ENCODE results near the gene SYP.

SYP gene

GRCh38 chrX:49199906-49200771 is at the start of gene SYP:
TSS of gene SYP (minus strand) at chrX:49200193. CDS start at chrX:49200186, 7 bp downstream.
- no peaks in the 10 kb centered on the region for H3K9me3 Mint-ChIP-seq

GRCh38 chrX:49249616-49250015 is 49.6 kb upstream of the SYP start:
- Mint-ChIP-seq H3K36me3 (ENCODE audit: low read depth) (peaks cover 4% of the 10 kb centered on the region), H3K9me3 (no peaks in the 10 kb centered on the region), H3K4me1 (ENCODE audit: low read depth) (peaks cover 7% of the 10 kb centered on the region), H3K27me3 (no peaks in the 10 kb centered on the region), H3K27ac (no peak overlapping the region), H3K4me3 (no peak overlapping the region)

More at GRCh38 chrX:49199906-49200771, at the start of gene SYP:
- H3K36me3 Mint-ChIP-seq (ENCODE audit: low read depth) = no peaks in the 10 kb centered on the region
- peak within 1 kb of the TSS; percentile 67 for H3K4me3 Mint-ChIP-seq
- H3K4me1 Mint-ChIP-seq (ENCODE audit: low read depth) = peaks cover 16% of the 10 kb centered on the region
- H3K27ac Mint-ChIP-seq = peak within 1 kb of the TSS; percentile 76
- no peaks in the 10 kb centered on the region for H3K27me3 Mint-ChIP-seq

GRCh38 chrX:49249071-49249470 is 49.1 kb upstream of the SYP start:
- Mint-ChIP-seq H3K9me3 (no peaks in the 10 kb centered on the region), H3K27me3 (no peaks in the 10 kb centered on the region), H3K27ac (no peak overlapping the region), H3K36me3 (ENCODE audit: low read depth) (peaks cover 4% of the 10 kb centered on the region), H3K4me1 (ENCODE audit: low read depth) (peaks cover 7% of the 10 kb centered on the region), H3K4me3 (no peak overlapping the region)

- Mint-ChIP-seq H3K27ac (no peak overlapping the region), H3K9me3 (no peaks in the 10 kb centered on the region), H3K4me3 (no peak overlapping the region), H3K4me1 (ENCODE audit: low read depth) (peaks cover 7% of the 10 kb centered on the region), H3K36me3 (ENCODE audit: low read depth) (peaks cover 4% of the 10 kb centered on the region), H3K27me3 (no peaks in the 10 kb centered on the region)
These were observed 48.2 kb upstream of the SYP start for GRCh38 chrX:49247916-49248811.

GRCh38 chrX:49247346-49247745 is 47.4 kb upstream of the SYP start:
- no peaks in the 10 kb centered on the region for H3K9me3 Mint-ChIP-seq
- H3K4me1 Mint-ChIP-seq (ENCODE audit: low read depth) = peaks cover 7% of the 10 kb centered on the region
- H3K4me3 Mint-ChIP-seq = no peak overlapping the region
- no peak overlapping the region for H3K27ac Mint-ChIP-seq
- no peaks in the 10 kb centered on the region for H3K27me3 Mint-ChIP-seq
- H3K36me3 Mint-ChIP-seq (ENCODE audit: low read depth) = peaks cover 4% of the 10 kb centered on the region

GRCh38 chrX:49246541-49246940 is 46.5 kb upstream of the SYP start:
- Mint-ChIP-seq H3K27ac (no peak overlapping the region), H3K27me3 (no peaks in the 10 kb centered on the region), H3K4me1 (ENCODE audit: low read depth) (peaks cover 7% of the 10 kb centered on the region), H3K36me3 (ENCODE audit: low read depth) (peaks cover 4% of the 10 kb centered on the region), H3K4me3 (no peak overlapping the region), H3K9me3 (no peaks in the 10 kb centered on the region)

GRCh38 chrX:49244207-49244606 is 44.2 kb upstream of the SYP start:
- Mint-ChIP-seq H3K36me3 (ENCODE audit: low read depth) (no peaks in the 10 kb centered on the region), H3K27me3 (no peaks in the 10 kb centered on the region), H3K4me1 (ENCODE audit: low read depth) (peaks cover 3% of the 10 kb centered on the region), H3K27ac (no peak overlapping the region), H3K4me3 (no peak overlapping the region), H3K9me3 (no peaks in the 10 kb centered on the region)

GRCh38 chrX:49243166-49243565 is 43.2 kb upstream of the SYP start:
- Mint-ChIP-seq H3K27ac (no peak overlapping the region), H3K36me3 (ENCODE audit: low read depth) (no peaks in the 10 kb centered on the region), H3K4me1 (ENCODE audit: low read depth) (peaks cover 3% of the 10 kb centered on the region), H3K9me3 (no peaks in the 10 kb centered on the region), H3K27me3 (no peaks in the 10 kb centered on the region), H3K4me3 (no peak overlapping the region)

- Mint-ChIP-seq H3K4me1 (ENCODE audit: low read depth) (peaks cover 4% of the 10 kb centered on the region), H3K27ac (peak overlapping the region; percentile 55), H3K9me3 (no peaks in the 10 kb centered on the region), H3K27me3 (no peaks in the 10 kb centered on the region), H3K36me3 (ENCODE audit: low read depth) (no peaks in the 10 kb centered on the region), H3K4me3 (no peak overlapping the region)
These were observed 42.6 kb upstream of the SYP start for GRCh38 chrX:49242545-49243066.

- Mint-ChIP-seq H3K27me3 (no peaks in the 10 kb centered on the region), H3K36me3 (ENCODE audit: low read depth) (peaks cover 4% of the 10 kb centered on the region), H3K4me1 (ENCODE audit: low read depth) (peaks cover 19% of the 10 kb centered on the region), H3K9me3 (no peaks in the 10 kb centered on the region), H3K4me3 (no peak overlapping the region), H3K27ac (no peak overlapping the region)
These were observed 38.7 kb upstream of the SYP start for GRCh38 chrX:49238735-49239134.

GRCh38 chrX:49237060-49237459 is 37.1 kb upstream of the SYP start:
- Mint-ChIP-seq H3K9me3 (no peaks in the 10 kb centered on the region), H3K27ac (peak overlapping the region; percentile 72), H3K4me1 (ENCODE audit: low read depth) (peaks cover 19% of the 10 kb centered on the region), H3K4me3 (peak overlapping the region; percentile 91), H3K27me3 (no peaks in the 10 kb centered on the region), H3K36me3 (ENCODE audit: low read depth) (peaks cover 4% of the 10 kb centered on the region)

- Mint-ChIP-seq H3K9me3 (no peaks in the 10 kb centered on the region), H3K4me3 (no peak overlapping the region), H3K36me3 (ENCODE audit: low read depth) (peaks cover 4% of the 10 kb centered on the region), H3K27ac (no peak overlapping the region), H3K27me3 (no peaks in the 10 kb centered on the region), H3K4me1 (ENCODE audit: low read depth) (peaks cover 26% of the 10 kb centered on the region)
These were observed 34.0 kb upstream of the SYP start for GRCh38 chrX:49233887-49234555.

GRCh38 chrX:49233176-49233575 is 33.2 kb upstream of the SYP start, which contains the start of gene CACNA1F:
TSS of gene CACNA1F (minus strand) at chrX:49233340. CDS start at chrX:49233309, 31 bp downstream.
- Mint-ChIP-seq H3K9me3 (no peaks in the 10 kb centered on the region), H3K4me3 (no peak within 1 kb of the TSS), H3K27ac (no peak within 1 kb of the TSS), H3K4me1 (ENCODE audit: low read depth) (peaks cover 26% of the 10 kb centered on the region), H3K36me3 (ENCODE audit: low read depth) (peaks cover 4% of the 10 kb centered on the region), H3K27me3 (no peaks in the 10 kb centered on the region)

- Mint-ChIP-seq H3K36me3 (ENCODE audit: low read depth) (peaks cover 4% of the 10 kb centered on the region), H3K4me1 (ENCODE audit: low read depth) (peaks cover 25% of the 10 kb centered on the region), H3K27ac (no peak overlapping the region), H3K4me3 (no peak overlapping the region), H3K27me3 (no peaks in the 10 kb centered on the region), H3K9me3 (no peaks in the 10 kb centered on the region)
These were observed 32.5 kb upstream of the SYP start for GRCh38 chrX:49232525-49232924.
